Measurements from ENCODE around the gene CAMK2N2. TPM values are rescaled to one million over a fixed set of nuclear protein-coding genes. Genes with fewer than 3 reads are reported as not detected.
"Not testable (repeated sequence)": the region's sequence is repeated elsewhere in the genome, so short reads cannot be mapped to it uniquely, and the experiment has no call there.

CAMK2N2 gene
- total and polyA plus RNA-seq, 9 of the 15 experiments (the other 6 are each of a cell fraction or from before 2014, with no cell fraction given), result 0.08 to 0.22 (median 0.11) TPM; not detected in 5

DNA sequence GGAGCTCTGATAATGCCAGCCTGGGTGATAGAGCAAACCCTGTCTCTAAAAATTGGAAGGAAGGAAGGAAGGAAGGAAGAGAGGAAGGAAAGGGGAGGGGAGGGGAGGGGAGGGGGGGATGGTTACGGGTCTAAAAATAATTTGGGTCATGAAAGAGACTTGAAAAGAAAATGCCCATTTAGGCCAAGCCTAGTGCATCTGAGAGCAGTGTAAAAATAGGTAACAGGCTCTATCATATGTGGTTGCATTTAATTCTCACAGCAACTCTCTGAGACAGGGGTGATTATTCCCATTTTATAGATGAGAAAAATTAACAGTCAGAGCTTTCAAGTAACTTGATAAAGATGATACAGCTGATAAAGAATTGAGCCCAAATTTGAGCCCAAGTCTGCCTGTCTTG lies 10.9 kb upstream of the CAMK2N2 start:
- Histone ChIP-seq H3K9ac (ENCODE audit: insufficient read depth in 1 of 2, low read depth in 2 of 2, low read length in 2 of 2) (no peak overlapping the region), H3K4me2 (ENCODE audit: insufficient read depth, low read length) (no peak overlapping the region), H2AFZ (ENCODE audit: low read depth, low read length) (no peak overlapping the region), H3K27me3 (ENCODE audit: control insufficient read depth in 2 of 2, insufficient read depth in 2 of 2, low read length in 2 of 2) (peaks cover 19 to 21% of the 10 kb centered on the region in 2 experiments), H3K4me1 (replicated peaks in 1 of 2; ENCODE audit: control insufficient read depth in 2 of 2, insufficient read depth in 2 of 2, low read length in 2 of 2) (peaks cover 0 to 8% of the 10 kb centered on the region in 2 experiments; a peak in 1 of 5 replicates), H4K20me1 (replicated peaks; ENCODE audit: control insufficient read depth, insufficient read depth, low read length) (no peaks in the 10 kb centered on the region; the same call in 1 of the 2 replicates), H3K4me3 (no peak overlapping the region), H3K36me3 (ENCODE audit: control insufficient read depth, insufficient read depth, low read length) (no peaks in the 10 kb centered on the region), H3K9me3 (replicated peaks; ENCODE audit: control insufficient read depth, insufficient read depth, low read depth, low read length) (no peaks in the 10 kb centered on the region), H3K9me1 (ENCODE audit: control insufficient read depth, insufficient read depth, low read length) (no peaks in the 10 kb centered on the region), H3K27ac (ENCODE audit: extremely low read depth, low read depth, low read length) (no peak overlapping the region), H3K79me2 (ENCODE audit: control insufficient read depth, insufficient read depth, low read length) (no peaks in the 10 kb centered on the region)
- ChIA-PET CTCF (ENCODE audit: low intra/inter-chr PET ratio) (no interaction called here), POLR2A (no interaction called here)
- FAIRE-seq (no peak), DNase-seq (ENCODE audit: extremely low read depth in 1 of 4, low spot score in 3 of 4) (no peak), ATAC-seq (no peak)
- BruUV-seq (replicated peaks), result no TSS peak
- intact Hi-C loops (cut with micrococcal nuclease), result no loop called here
- in situ Hi-C loops (cut with MboI), result no loop called here
- TF ChIP-seq HNRNPK (IDR thresholded peaks at IDR 0.05; ENCODE audit: low read depth, low read length, poor library complexity, severe bottlenecking), result peak; percentile 61
- TF ChIP-seq PTBP1 (IDR thresholded peaks at IDR 0.05; ENCODE audit: low read depth, low read length), result no peak
- WGBS (ENCODE audit: insufficient coverage, low coverage, missing lambda C conversion rate), result 20% methylated on average over 1 of the region's 1 CpG

DNA sequence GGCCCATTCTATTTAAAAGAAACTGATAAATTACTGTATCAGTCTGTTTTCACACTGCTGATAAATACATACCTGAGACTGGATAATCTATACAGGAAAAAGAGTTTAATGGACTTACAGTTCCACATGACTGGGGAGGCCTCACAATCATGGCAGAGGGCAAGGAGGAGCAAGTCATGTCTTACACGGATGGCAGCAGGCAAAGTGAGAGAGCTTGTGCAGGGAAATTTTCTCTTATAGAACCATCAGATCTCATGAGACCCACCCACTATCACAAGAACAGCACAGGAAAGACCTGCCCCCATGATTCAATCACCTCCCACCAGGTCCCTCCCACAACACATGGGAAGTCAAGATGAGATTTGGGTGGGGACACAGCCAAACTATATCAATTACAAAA lies 5.9 kb upstream of the CAMK2N2 start:
- not testable (repeated sequence) for H3K27me3 ChIP-seq (ENCODE audit: control insufficient read depth in 2 of 2, insufficient read depth in 2 of 2, low read length in 2 of 2)

More for the DNA sequence above, 5.9 kb upstream of the CAMK2N2 start:
- FAIRE-seq; H3K36me3 ChIP-seq (ENCODE audit: control insufficient read depth, insufficient read depth, low read length); H3K79me2 ChIP-seq (ENCODE audit: control insufficient read depth, insufficient read depth, low read length); ATAC-seq; H3K4me2 ChIP-seq (ENCODE audit: insufficient read depth, low read length); H3K9me1 ChIP-seq (ENCODE audit: control insufficient read depth, insufficient read depth, low read length); H3K27ac ChIP-seq (ENCODE audit: extremely low read depth, low read depth, low read length); H3K9me3 ChIP-seq (replicated peaks; ENCODE audit: control insufficient read depth, insufficient read depth, low read depth, low read length); in situ Hi-C loops (cut with MboI); intact Hi-C loops (cut with micrococcal nuclease); DNase-seq (ENCODE audit: extremely low read depth in 1 of 4, low spot score in 3 of 4); BruUV-seq (replicated peaks); H2AFZ ChIP-seq (ENCODE audit: low read depth, low read length); POLR2A ChIA-PET; H3K9ac ChIP-seq (ENCODE audit: insufficient read depth in 1 of 2, low read depth in 2 of 2, low read length in 2 of 2); H3K4me1 ChIP-seq (replicated peaks in 1 of 2; ENCODE audit: control insufficient read depth in 2 of 2, insufficient read depth in 2 of 2, low read length in 2 of 2); H4K20me1 ChIP-seq (replicated peaks; ENCODE audit: control insufficient read depth, insufficient read depth, low read length); H3K4me3 ChIP-seq; CTCF ChIA-PET (ENCODE audit: low intra/inter-chr PET ratio): not testable (repeated sequence)
- TF ChIP-seq ZNF431 (CRISPR knock-in tag; IDR thresholded peaks at IDR 0.05), result peak; percentile 98
- 13% methylated on average over 1 of the region's 1 CpG for WGBS (ENCODE audit: insufficient coverage, low coverage, missing lambda C conversion rate)

Data from K562 (cell line).